GM18498 (cell line): Measurements from ENCODE around the gene LCAT.
A peak's percentile ranks its signal among the peaks of the same experiment; 100 is the strongest.

Source experiments
- ATAC-seq: cut with Tn5 transposase; IDR thresholded peaks from one replicate; pipeline ENCODE4 v1.9.1; 2021; ENCODE audit warnings: mild to moderate bottlenecking, moderate library complexity; ENCODE audit not compliant: unreplicated experiment

Gene LCAT

GRCh38 chr16:67914758-67915495 is 29.0 kb downstream of the LCAT start:
- no peak for ATAC-seq

- ATAC-seq: no peak
These were observed 33.8 kb downstream of the LCAT start for GRCh38 chr16:67910158-67910557.

GRCh38 chr16:67909056-67909742 is 34.7 kb downstream of the LCAT start:
- no peak for ATAC-seq

- ATAC-seq: no peak
These were observed 36.3 kb downstream of the LCAT start for GRCh38 chr16:67907397-67908180.

GRCh38 chr16:67902831-67903230 is 41.1 kb downstream of the LCAT start:
- ATAC-seq: no peak

- ATAC-seq: no peak
These were observed 42.2 kb downstream of the LCAT start for GRCh38 chr16:67901734-67902133.

GRCh38 chr16:67897231-67897630 is 46.7 kb downstream of the LCAT start:
- no peak for ATAC-seq

- ATAC-seq: no peak
These were observed 50.0 kb downstream of the LCAT start for GRCh38 chr16:67893743-67894399.

- peak; percentile 92 for ATAC-seq
These were observed 50.8 kb downstream of the LCAT start, which contains the start of gene PSKH1 for GRCh38 chr16:67892899-67893742. Gene PSKH1 (plus strand): TSS chr16:67893254. CDS start chr16:67908750, 15,496 bp downstream.

- ATAC-seq: no peak
These were observed 51.5 kb downstream of the LCAT start for GRCh38 chr16:67892375-67892774.
